Muscle of back (tissue), 11 donors: ENCODE measurements around the gene TNNI3. TPM values are rescaled to one million over a fixed set of nuclear protein-coding genes. Genes with fewer than 3 reads are reported as not detected.
"Not testable (repeated sequence)": the region's sequence is repeated elsewhere in the genome, so short reads cannot be mapped to it uniquely, and the experiment has no call there.

ENCODE experiments used
- DNase-seq, 3 donors: peaks; one replicate each; pipeline versions ENCODE4 v3.0.0 to v3.0.0-alpha.2; 2013
- polyA plus RNA-seq, 10 donors: library from polyadenylated mRNA; unstranded; fragments of 120-200 nt; gene quantifications; one replicate each; pipeline ENCODE4 v1.2.1, GENCODE V29; 2013; ENCODE audit not compliant: insufficient read length in 10 of 10

TNNI3 gene
- polyA plus RNA-seq, 10 donors = 0.88 to 4.7 (median 2.2) TPM

GRCh38 chr19:55173714-55174409 is 16.3 kb upstream of the TNNI3 start:
- no peak for DNase-seq

GRCh38 chr19:55173186-55173713 is 15.7 kb upstream of the TNNI3 start:
- no peak for DNase-seq

- no peak for DNase-seq
Observed at GRCh38 chr19:55172741-55173140, 15.2 kb upstream of the TNNI3 start.

GRCh38 chr19:55172318-55172717 is 14.8 kb upstream of the TNNI3 start:
- DNase-seq = not testable (repeated sequence)

DNA sequence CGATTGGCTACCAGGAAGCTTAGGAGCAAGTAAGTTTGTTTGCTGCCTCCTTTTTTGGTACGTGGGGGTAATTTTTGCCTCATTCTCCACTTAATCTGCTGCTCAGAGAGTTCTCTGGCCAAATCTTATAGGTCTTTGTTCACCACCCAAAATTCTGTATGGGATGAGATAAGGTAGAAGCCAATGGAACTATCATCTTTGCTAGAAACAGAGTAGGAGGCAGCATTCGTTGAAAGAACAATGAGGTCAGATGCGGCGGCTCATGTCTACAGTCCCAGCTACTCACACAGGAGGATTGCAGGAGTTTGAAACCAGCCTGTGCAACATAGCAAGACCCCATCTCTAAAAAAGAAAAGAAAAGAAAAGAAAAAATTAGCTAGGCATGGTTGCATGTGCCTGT is 13.9 kb upstream of the TNNI3 start:
- no peak for DNase-seq

GRCh38 chr19:55169136-55169535 is 11.6 kb upstream of the TNNI3 start:
- no peak for DNase-seq

- peak; percentile 87 to 95 (median 93) for DNase-seq
Observed at GRCh38 chr19:55166530-55167268, 9.2 kb upstream of the TNNI3 start, which contains the start of gene DNAAF3. Gene DNAAF3 (minus strand): TSS chr19:55166613. CDS start chr19:55166413, 200 bp downstream.

DNA sequence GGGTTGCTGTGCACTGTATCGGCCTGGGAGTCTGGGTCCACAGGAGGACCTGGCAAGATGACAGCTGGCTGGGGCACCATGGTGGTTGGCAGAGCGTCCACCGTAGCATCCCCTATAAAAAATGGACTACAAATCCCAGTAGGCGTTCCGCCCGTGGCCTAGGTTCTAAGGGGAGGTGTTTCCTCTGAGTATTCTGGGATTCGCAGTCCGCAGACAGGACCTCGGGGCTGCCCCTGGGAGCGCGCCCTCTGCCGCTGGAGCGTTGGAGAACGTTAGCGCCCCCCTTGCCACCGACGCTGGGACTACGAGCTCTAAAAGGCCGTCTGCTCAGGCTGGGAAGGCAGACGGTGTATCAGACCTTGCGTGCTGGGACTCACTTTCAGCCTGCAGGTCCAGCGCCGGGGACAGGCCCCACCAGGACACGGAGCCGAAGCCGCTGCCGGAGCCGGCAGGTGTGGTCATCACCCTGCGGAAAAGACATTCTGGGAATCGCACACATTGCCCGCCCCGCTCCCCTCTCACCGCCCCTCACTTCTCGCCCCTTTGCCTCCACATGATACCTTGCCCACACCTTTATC is 8.5 kb upstream of the TNNI3 start:
- DNase-seq = peak in 2 of 3 donors; percentile 52 to 75

DNA sequence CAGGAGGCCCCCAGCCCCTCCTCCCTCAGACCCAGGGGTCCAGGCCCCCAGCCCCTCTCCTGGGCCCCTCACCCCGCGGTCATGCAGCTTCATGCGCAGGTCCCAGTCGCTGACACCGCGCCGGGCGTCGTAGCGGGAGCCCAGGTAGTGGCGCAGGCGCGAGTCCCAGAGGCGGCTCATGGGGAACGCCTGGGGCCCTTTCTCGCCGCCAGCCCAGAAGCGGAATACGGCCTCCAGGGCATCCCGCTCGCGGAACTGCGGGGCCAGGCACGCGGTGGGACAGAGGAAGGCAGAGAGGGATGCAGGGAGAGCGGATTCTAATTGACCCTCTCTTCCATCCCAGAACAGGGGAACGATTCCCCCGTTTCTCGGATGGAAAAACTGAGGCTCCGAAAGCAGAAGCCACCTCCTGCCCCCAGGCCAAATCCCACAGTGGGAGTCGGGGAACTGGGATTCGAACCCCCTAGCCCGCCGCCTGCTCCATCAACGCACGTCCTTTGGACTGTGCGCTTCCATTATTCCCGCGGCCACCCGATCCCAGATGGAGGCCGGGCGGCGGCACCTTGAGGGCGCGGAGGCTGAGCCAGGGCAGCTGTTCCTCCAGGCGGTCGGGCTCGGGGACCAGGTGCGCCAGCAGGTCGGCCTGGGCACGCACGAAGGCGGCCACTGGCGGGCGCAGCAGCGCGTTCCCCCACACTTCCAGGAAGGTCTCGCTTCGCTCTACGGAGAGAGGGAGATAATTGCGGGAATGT is 4.2 kb upstream of the TNNI3 start:
- DNase-seq = no peak

DNA sequence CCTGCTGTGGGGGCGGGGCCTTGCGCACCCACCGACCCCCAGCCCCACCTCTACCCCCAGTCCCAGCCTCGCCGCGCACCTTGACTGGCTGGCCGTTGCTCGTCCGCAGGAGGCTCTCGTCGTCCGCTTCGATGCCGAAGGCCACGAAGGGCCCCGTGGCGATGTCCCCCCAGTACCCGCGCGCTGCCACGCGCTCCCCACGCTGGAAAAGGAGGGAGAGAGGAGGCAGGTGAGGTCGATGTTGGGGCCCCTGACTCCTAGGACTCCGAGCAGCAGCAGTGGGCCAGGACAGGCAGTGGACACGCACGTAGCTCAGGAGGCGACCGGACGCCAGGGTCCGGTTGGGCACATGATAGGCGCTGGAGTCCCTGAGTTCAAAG is 3.4 kb upstream of the TNNI3 start:
- DNase-seq = no peak

DNA sequence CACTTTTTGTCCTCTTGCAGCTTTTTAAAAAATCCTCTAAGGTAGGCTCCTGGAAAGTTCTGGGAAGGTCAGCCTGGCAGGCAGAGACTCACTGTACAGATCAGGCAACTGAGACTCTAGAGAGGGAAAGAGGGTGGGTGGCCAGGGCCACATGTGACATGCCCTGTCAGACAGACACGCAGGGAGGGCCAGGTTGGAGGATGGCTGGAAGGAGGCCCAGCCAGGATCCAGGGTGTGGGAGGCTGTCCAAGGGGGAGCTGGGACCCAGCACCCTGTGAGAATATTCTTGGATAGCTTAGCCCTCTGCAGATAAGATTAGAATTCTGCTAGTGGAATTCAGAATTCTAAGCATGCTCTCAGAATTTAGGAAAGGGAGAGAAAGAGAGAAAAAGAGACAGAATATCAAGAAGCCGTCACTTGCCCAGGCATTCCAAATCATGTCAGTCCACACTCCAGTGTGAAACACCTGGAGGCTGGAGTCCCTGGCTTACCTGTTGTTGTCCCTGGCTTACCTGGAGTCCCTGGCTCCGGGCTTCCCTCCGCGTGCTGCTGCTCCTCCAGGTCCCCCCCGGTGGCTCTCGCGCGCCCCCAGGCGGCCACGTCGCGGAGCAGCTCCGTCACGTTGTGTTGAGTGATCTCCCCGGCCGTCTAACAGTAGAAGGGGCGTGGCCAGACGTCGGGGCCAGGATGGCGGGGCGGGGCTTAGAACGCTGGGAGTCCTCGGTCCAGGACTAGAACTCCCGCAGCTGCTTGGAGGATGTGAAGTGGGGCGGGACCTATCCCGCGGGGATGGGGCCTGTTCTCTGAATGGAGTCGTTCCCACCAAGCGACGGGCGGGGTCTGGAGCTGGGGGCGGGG is 2.8 kb upstream of the TNNI3 start:
- DNase-seq = peak; percentile 61 to 83 (median 81)

- no peak for DNase-seq
Observed at GRCh38 chr19:55158848-55159749, 1.6 kb upstream of the TNNI3 start.

GRCh38 chr19:55158423-55158822 is 891 bp upstream of the TNNI3 start:
- DNase-seq = no peak

DNA sequence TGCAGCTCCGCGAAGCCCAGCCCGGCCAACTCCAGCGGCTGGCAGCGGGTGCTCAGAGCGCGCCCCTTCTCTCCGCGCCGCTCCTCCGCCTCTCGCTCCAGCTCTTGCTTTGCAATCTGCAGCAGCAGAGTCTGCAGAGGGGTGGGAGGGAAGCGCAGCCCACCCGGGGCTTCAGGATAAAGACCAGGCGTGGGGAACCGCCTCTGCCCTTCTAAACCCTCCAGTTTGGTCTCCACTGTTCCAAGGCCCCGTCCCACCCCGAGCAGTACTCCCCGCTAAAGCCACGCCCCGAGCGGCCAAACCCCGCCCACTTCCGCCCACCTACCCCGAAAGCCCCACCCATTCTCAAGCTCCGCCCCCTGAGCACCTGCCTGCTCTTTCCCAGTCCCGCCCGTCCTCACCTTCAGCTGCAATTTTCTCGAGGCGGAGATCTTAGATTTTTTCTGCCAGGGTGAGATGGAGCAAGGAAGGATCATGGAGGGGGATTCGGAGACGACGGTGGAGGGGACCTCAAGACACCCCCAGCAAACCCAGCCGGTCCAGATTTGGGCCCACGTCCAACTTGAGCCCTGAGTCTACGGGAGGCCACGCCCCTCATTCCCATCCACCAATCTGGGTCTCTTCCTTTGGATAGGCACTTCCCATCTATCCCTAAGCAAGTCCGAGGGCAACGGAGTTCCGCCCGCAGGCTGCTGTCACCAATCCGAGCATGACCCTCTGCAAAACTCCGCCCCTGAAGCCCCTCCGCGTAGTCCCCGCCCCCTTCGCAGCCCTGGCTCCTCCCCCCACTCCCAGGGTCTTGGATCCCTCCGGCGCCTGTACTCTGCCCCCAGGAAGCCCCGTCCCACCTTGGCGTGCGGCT is 1.1 kb downstream of the TNNI3 start:
- DNase-seq = no peak

GRCh38 chr19:55155784-55156183 is 1.7 kb downstream of the TNNI3 start:
- DNase-seq = not testable (repeated sequence)

- no peak for DNase-seq
Observed at GRCh38 chr19:55153652-55154264, 3.8 kb downstream of the TNNI3 start.

GRCh38 chr19:55152017-55152416 is 5.5 kb downstream of the TNNI3 start:
- DNase-seq = no peak
